ENCODE results near the gene EXOC2.

DNA sequence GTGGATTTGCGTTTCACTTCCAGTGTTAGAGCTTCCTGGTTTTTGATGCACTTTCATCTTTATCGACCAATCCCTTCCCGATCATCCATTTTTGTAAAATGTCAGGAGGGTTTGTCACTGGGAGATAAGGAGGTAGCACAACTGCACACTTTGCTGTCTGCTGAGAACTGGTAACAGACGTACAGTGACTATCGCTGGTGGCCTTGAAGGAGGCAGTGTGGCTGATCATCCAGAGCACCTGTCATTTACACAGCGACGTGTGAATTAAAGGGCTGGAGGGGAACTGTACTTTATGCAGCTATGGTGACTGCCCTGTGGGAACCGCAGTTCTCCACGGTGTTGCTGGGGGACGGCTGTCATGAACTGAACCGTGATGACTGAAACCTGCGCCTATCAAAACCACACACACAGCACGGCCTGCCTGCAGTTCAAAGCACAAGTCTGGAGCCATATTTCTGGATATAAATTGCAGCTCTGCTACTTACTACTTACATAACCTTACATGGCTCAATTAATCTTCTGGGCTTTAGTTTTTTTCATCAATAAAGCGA lies 86.0 kb downstream of the EXOC2 start:
- TF ChIP-seq, protein P1, sequence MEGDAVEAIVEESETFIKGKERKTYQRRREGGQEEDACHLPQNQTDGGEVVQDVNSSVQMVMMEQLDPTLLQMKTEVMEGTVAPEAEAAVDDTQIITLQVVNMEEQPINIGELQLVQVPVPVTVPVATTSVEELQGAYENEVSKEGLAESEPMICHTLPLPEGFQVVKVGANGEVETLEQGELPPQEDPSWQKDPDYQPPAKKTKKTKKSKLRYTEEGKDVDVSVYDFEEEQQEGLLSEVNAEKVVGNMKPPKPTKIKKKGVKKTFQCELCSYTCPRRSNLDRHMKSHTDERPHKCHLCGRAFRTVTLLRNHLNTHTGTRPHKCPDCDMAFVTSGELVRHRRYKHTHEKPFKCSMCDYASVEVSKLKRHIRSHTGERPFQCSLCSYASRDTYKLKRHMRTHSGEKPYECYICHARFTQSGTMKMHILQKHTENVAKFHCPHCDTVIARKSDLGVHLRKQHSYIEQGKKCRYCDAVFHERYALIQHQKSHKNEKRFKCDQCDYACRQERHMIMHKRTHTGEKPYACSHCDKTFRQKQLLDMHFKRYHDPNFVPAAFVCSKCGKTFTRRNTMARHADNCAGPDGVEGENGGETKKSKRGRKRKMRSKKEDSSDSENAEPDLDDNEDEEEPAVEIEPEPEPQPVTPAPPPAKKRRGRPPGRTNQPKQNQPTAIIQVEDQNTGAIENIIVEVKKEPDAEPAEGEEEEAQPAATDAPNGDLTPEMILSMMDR (IDR thresholded peaks at IDR 0.05), result no peak
- no peak for TF ChIP-seq EZH2 (IDR thresholded peaks at IDR 0.05)
- TF ChIP-seq EZH2phosphoT487 (IDR thresholded peaks at IDR 0.05), result no peak
